ENCODE measurements around the gene ACOX3. TPM values are rescaled to one million over a fixed set of nuclear protein-coding genes. Genes with fewer than 3 reads are reported as not detected.

ACOX3 gene
- total RNA-seq, 1 donor from 2014 or later: 44.1 TPM

- H3K27me3 Mint-ChIP-seq (ENCODE audit: unreplicated experiment): peaks cover 6% of the 10 kb centered on the region
- H3K36me3 Mint-ChIP-seq (ENCODE audit: low read depth, unreplicated experiment): peaks cover 32% of the 10 kb centered on the region
- no peak overlapping the region for H3K4me3 Mint-ChIP-seq (ENCODE audit: unreplicated experiment)
- H3K9me3 Mint-ChIP-seq (ENCODE audit: unreplicated experiment): no peaks in the 10 kb centered on the region
- TF ChIP-seq CTCF (IDR thresholded peaks at IDR 0.05; ENCODE audit: unreplicated experiment): no peak
- no peak for DNase-seq (ENCODE audit: low spot score)
- peaks cover 5% of the 10 kb centered on the region for H3K4me1 Mint-ChIP-seq (ENCODE audit: unreplicated experiment)
- H3K27ac Mint-ChIP-seq (ENCODE audit: unreplicated experiment): peak overlapping the region; percentile 18
Measured at GRCh38 chr4:8472689-8473197, 32.2 kb upstream of the ACOX3 start.

- H3K36me3 Mint-ChIP-seq (ENCODE audit: low read depth, unreplicated experiment): peaks cover 32% of the 10 kb centered on the region
- H3K4me1 Mint-ChIP-seq (ENCODE audit: unreplicated experiment): peaks cover 5% of the 10 kb centered on the region
- no peak for TF ChIP-seq CTCF (IDR thresholded peaks at IDR 0.05; ENCODE audit: unreplicated experiment)
- H3K4me3 Mint-ChIP-seq (ENCODE audit: unreplicated experiment): peak overlapping the region; percentile 3
- peaks cover 6% of the 10 kb centered on the region for H3K27me3 Mint-ChIP-seq (ENCODE audit: unreplicated experiment)
- H3K9me3 Mint-ChIP-seq (ENCODE audit: unreplicated experiment): no peaks in the 10 kb centered on the region
- DNase-seq (ENCODE audit: low spot score): no peak
- no peak overlapping the region for H3K27ac Mint-ChIP-seq (ENCODE audit: unreplicated experiment)
Measured at GRCh38 chr4:8472158-8472688, 31.7 kb upstream of the ACOX3 start.

- Mint-ChIP-seq H3K27ac (ENCODE audit: unreplicated experiment) (no peak overlapping the region), H3K9me3 (ENCODE audit: unreplicated experiment) (no peaks in the 10 kb centered on the region), H3K27me3 (ENCODE audit: unreplicated experiment) (peaks cover 6% of the 10 kb centered on the region), H3K36me3 (ENCODE audit: low read depth, unreplicated experiment) (peaks cover 32% of the 10 kb centered on the region), H3K4me1 (ENCODE audit: unreplicated experiment) (peaks cover 5% of the 10 kb centered on the region), H3K4me3 (ENCODE audit: unreplicated experiment) (no peak overlapping the region)
- TF ChIP-seq CTCF (IDR thresholded peaks at IDR 0.05; ENCODE audit: unreplicated experiment): no peak
- no peak for DNase-seq (ENCODE audit: low spot score)
Measured at GRCh38 chr4:8471211-8471875, 30.8 kb upstream of the ACOX3 start.

GRCh38 chr4:8470451-8471024 is 30.0 kb upstream of the ACOX3 start:
- no peak for TF ChIP-seq CTCF (IDR thresholded peaks at IDR 0.05; ENCODE audit: unreplicated experiment)
- H3K27ac Mint-ChIP-seq (ENCODE audit: unreplicated experiment): peak overlapping the region; percentile 48
- H3K4me3 Mint-ChIP-seq (ENCODE audit: unreplicated experiment): no peak overlapping the region
- peaks cover 5% of the 10 kb centered on the region for H3K27me3 Mint-ChIP-seq (ENCODE audit: unreplicated experiment)
- no peak for DNase-seq (ENCODE audit: low spot score)
- H3K4me1 Mint-ChIP-seq (ENCODE audit: unreplicated experiment): peaks cover 5% of the 10 kb centered on the region
- no peaks in the 10 kb centered on the region for H3K9me3 Mint-ChIP-seq (ENCODE audit: unreplicated experiment)
- peaks cover 32% of the 10 kb centered on the region for H3K36me3 Mint-ChIP-seq (ENCODE audit: low read depth, unreplicated experiment)

GRCh38 chr4:8469550-8469949 is 29.0 kb upstream of the ACOX3 start:
- H3K9me3 Mint-ChIP-seq (ENCODE audit: unreplicated experiment): no peaks in the 10 kb centered on the region
- peak overlapping the region; percentile 42 for H3K27ac Mint-ChIP-seq (ENCODE audit: unreplicated experiment)
- H3K4me1 Mint-ChIP-seq (ENCODE audit: unreplicated experiment): peaks cover 3% of the 10 kb centered on the region
- no peak overlapping the region for H3K4me3 Mint-ChIP-seq (ENCODE audit: unreplicated experiment)
- H3K27me3 Mint-ChIP-seq (ENCODE audit: unreplicated experiment): peaks cover 1% of the 10 kb centered on the region
- no peak for TF ChIP-seq CTCF (IDR thresholded peaks at IDR 0.05; ENCODE audit: unreplicated experiment)
- peaks cover 37% of the 10 kb centered on the region for H3K36me3 Mint-ChIP-seq (ENCODE audit: low read depth, unreplicated experiment)
- no peak for DNase-seq (ENCODE audit: low spot score)
